22Rv1 (cell line): ENCODE results near the gene AATF.
A peak's percentile ranks its signal among the peaks of the same experiment; 100 is the strongest.

ENCODE experiments used
- H3K27ac ChIP-seq: fragments of 450-650 bp; 2 replicates; pipeline ENCODE4 v1.5.1; 2017
- CTCF ChIP-seq: fragments of 450-650 bp; IDR thresholded peaks from 2 replicates; pipeline ENCODE4 v1.5.1; 2017; ENCODE audit warnings: mild to moderate bottlenecking
- ZFX ChIP-seq: fragments of 450-650 bp; IDR thresholded peaks from 2 replicates; pipeline ENCODE4 v1.6.1; 2017; ENCODE audit warnings: antibody characterized with exemption, borderline replicate concordance

The AATF gene

GRCh38 chr17:36948717-36949460 is at the start of gene AATF:
Gene AATF, plus strand, starts transcription at chr17:36948954. Its CDS starts 172 bp downstream, at chr17:36949126.
- H3K27ac ChIP-seq, result peak within 1 kb of the TSS; percentile 68
- TF ChIP-seq CTCF, result no peak
- no peak for TF ChIP-seq ZFX

- TF ChIP-seq ZFX (no peak), CTCF (no peak)
- H3K27ac ChIP-seq, result no peak overlapping the region
These were observed 49.2 kb upstream of the AATF start for GRCh38 chr17:36899250-36900159.

GRCh38 chr17:36900160-36900512 is 48.6 kb upstream of the AATF start:
- no peak for TF ChIP-seq ZFX
- TF ChIP-seq CTCF, result no peak
- no peak overlapping the region for H3K27ac ChIP-seq

- TF ChIP-seq CTCF (no peak), ZFX (no peak)
- H3K27ac ChIP-seq, result no peak overlapping the region
These were observed 47.2 kb upstream of the AATF start for GRCh38 chr17:36901506-36901905.

- no peak overlapping the region for H3K27ac ChIP-seq
- TF ChIP-seq ZFX (no peak), CTCF (no peak)
These were observed 41.3 kb upstream of the AATF start for GRCh38 chr17:36907407-36907806.

- TF ChIP-seq CTCF (no peak), ZFX (no peak)
- no peak overlapping the region for H3K27ac ChIP-seq
These were observed 38.2 kb upstream of the AATF start for GRCh38 chr17:36910513-36910912.

GRCh38 chr17:36911001-36911400 is 37.8 kb upstream of the AATF start:
- TF ChIP-seq CTCF (no peak), ZFX (no peak)
- H3K27ac ChIP-seq, result no peak overlapping the region
